ENCODE measurements around the gene MYO5B. TPM values are rescaled to one million over a fixed set of nuclear protein-coding genes. Genes with fewer than 3 reads are reported as not detected.

Gene MYO5B
- total RNA-seq, 1 experiment from 2014 or later: 25.9 TPM

DNA sequence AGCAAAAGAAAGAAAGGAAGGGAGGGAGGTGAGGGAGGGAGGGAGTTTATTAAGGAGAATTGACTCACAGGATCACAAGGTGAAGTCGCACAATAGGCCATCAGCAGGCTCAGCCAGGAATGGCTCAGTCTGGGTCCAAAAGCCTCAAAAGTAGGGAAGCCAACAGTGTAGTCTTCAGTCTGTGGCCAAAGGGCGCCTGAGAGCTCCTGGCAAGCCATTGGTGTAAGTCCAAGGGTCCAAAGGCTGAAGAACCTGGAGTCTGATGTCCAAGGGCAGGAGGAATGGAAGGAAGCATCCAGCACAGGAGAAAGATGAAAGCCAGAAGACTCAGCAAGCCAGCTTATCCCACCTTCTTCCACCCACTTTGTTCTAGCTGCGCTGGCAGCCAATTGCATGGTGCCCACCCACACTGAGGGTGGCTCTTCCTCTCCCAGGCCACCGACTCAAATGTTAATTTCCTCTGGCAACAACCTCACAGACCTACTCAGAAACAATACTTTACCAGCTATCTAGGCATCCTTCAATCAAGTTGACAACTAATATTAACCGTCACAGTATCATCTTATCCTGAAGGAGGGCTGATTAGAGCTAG lies 375.8 kb downstream of the MYO5B start:
- TF ChIP-seq, protein P1, sequence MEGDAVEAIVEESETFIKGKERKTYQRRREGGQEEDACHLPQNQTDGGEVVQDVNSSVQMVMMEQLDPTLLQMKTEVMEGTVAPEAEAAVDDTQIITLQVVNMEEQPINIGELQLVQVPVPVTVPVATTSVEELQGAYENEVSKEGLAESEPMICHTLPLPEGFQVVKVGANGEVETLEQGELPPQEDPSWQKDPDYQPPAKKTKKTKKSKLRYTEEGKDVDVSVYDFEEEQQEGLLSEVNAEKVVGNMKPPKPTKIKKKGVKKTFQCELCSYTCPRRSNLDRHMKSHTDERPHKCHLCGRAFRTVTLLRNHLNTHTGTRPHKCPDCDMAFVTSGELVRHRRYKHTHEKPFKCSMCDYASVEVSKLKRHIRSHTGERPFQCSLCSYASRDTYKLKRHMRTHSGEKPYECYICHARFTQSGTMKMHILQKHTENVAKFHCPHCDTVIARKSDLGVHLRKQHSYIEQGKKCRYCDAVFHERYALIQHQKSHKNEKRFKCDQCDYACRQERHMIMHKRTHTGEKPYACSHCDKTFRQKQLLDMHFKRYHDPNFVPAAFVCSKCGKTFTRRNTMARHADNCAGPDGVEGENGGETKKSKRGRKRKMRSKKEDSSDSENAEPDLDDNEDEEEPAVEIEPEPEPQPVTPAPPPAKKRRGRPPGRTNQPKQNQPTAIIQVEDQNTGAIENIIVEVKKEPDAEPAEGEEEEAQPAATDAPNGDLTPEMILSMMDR (IDR thresholded peaks at IDR 0.05; ENCODE audit: unreplicated experiment): no peak
- H3K4me1 Mint-ChIP-seq (ENCODE audit: insufficient read depth, unreplicated experiment): peaks cover 9% of the 10 kb centered on the region
- no TSS peak for BruUV-seq (replicated peaks)
- ChIA-PET POLR2A (no interaction called here), CTCF (interaction anchor here (1.0 kb wide), 1 partner anchor 308 kb away, joined by 3 read pairs; no protein-coding TSS in a partner anchor)
- no peaks in the 10 kb centered on the region for H3K9me3 Mint-ChIP-seq (ENCODE audit: unreplicated experiment)
- no peak overlapping the region for H3K27ac Mint-ChIP-seq (ENCODE audit: low read depth, unreplicated experiment)
- DNase-seq (ENCODE audit: unreplicated experiment): no peak
- intact Hi-C loops (cut with micrococcal nuclease): no loop called here
- H3K36me3 Mint-ChIP-seq (ENCODE audit: insufficient read depth, unreplicated experiment): no peaks in the 10 kb centered on the region
- H3K4me3 Mint-ChIP-seq (ENCODE audit: unreplicated experiment): no peak overlapping the region
- H3K27me3 Mint-ChIP-seq (ENCODE audit: insufficient read depth, unreplicated experiment): no peaks in the 10 kb centered on the region

DNA sequence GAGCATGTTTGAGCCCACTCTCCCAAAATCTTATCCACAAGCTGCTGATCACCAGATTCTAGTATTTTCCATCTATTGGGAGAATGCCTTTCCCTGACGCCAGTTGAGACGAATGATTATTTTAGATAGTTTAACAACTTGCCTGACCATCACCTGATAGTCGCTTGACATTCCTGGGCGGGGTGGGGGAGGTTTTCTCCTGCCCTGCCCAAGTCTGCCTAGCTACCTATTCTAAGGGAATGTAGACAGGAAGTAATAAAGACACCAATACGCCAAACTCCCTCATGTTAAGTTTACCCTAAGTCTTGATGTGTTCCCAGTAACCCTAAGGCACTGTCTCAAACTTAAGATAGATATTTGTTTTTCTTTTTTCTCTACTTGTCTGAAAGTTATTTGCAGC lies 377.0 kb downstream of the MYO5B start:
- Mint-ChIP-seq H3K27ac (ENCODE audit: low read depth, unreplicated experiment) (no peak overlapping the region), H3K27me3 (ENCODE audit: insufficient read depth, unreplicated experiment) (no peaks in the 10 kb centered on the region), H3K4me3 (ENCODE audit: unreplicated experiment) (no peak overlapping the region), H3K9me3 (ENCODE audit: unreplicated experiment) (no peaks in the 10 kb centered on the region), H3K36me3 (ENCODE audit: insufficient read depth, unreplicated experiment) (no peaks in the 10 kb centered on the region), H3K4me1 (ENCODE audit: insufficient read depth, unreplicated experiment) (peaks cover 9% of the 10 kb centered on the region)
- CTCF ChIA-PET: interaction anchor here (0.7 to 1.3 kb wide), 2 partner anchors 41 to 1141 kb away, joined by 3 read pairs; no protein-coding TSS in a partner anchor
- DNase-seq (ENCODE audit: unreplicated experiment): no peak
- intact Hi-C loops (cut with micrococcal nuclease): no loop called here
- BruUV-seq (replicated peaks): no TSS peak
- TF ChIP-seq, protein P1 (IDR thresholded peaks at IDR 0.05; ENCODE audit: unreplicated experiment): no peak
- POLR2A ChIA-PET: interaction anchor here (0.6 to 0.9 kb wide), 2 partner anchors 20 to 554 kb away, joined by 3 to 4 read pairs; no protein-coding TSS in a partner anchor

DNA sequence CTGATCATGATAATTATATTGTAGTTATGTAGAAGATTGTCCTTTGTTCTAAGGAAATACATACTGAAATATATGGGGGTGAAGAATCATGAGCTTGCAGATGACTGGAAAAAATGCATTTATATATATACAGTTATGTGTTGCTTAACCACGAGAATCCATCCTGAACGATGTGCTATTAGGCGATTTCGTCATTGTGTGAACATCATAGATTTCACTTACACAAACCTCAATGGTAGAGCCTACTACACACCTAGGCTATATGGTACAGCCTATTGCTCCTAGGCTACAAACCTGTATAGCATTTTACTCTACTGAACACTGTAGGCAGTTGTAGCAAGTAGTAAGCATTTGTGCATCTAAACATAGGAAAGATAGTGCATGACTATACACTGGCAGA lies 379.0 kb downstream of the MYO5B start:
- H3K27me3 Mint-ChIP-seq (ENCODE audit: insufficient read depth, unreplicated experiment): no peaks in the 10 kb centered on the region
- ChIA-PET POLR2A (no interaction called here), CTCF (no interaction called here)
- H3K4me1 Mint-ChIP-seq (ENCODE audit: insufficient read depth, unreplicated experiment): peaks cover 27% of the 10 kb centered on the region
- intact Hi-C loops (cut with micrococcal nuclease): no loop called here
- BruUV-seq (replicated peaks): no TSS peak
- H3K27ac Mint-ChIP-seq (ENCODE audit: low read depth, unreplicated experiment): no peak overlapping the region
- no peak overlapping the region for H3K4me3 Mint-ChIP-seq (ENCODE audit: unreplicated experiment)
- peaks cover 6% of the 10 kb centered on the region for H3K36me3 Mint-ChIP-seq (ENCODE audit: insufficient read depth, unreplicated experiment)
- no peaks in the 10 kb centered on the region for H3K9me3 Mint-ChIP-seq (ENCODE audit: unreplicated experiment)
- DNase-seq (ENCODE audit: unreplicated experiment): no peak
- TF ChIP-seq, protein P1 (IDR thresholded peaks at IDR 0.05; ENCODE audit: unreplicated experiment): no peak

DNA sequence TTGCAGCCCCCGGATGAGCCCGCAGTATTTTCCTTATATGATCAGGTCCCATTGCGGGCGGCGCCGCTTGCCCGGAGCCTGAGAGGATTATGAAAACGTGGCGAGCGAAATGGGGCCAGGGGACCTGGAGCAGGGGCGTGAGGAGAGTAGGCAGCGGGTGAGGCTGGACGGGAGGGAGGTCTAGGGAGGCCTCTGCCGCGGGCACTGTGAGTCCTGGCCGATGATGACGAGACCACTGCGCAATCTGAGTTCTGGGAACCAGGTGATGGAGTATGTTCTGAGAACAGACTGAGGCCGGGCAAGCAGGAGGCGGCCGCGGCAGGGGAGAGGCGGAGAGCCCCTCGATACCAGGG lies 380.8 kb downstream of the MYO5B start:
- TSS peak; percentile 92 for BruUV-seq (replicated peaks)
- TF ChIP-seq, protein P1 (IDR thresholded peaks at IDR 0.05; ENCODE audit: unreplicated experiment): no peak
- intact Hi-C loops (cut with micrococcal nuclease): loop anchor here (1.0 kb wide), 1 partner anchor 25 kb away; no protein-coding TSS in a partner anchor
- Mint-ChIP-seq H3K27me3 (ENCODE audit: insufficient read depth, unreplicated experiment) (no peaks in the 10 kb centered on the region), H3K4me3 (ENCODE audit: unreplicated experiment) (peak overlapping the region; percentile 94), H3K9me3 (ENCODE audit: unreplicated experiment) (peaks cover 8% of the 10 kb centered on the region), H3K4me1 (ENCODE audit: insufficient read depth, unreplicated experiment) (peaks cover 28% of the 10 kb centered on the region), H3K36me3 (ENCODE audit: insufficient read depth, unreplicated experiment) (peaks cover 6% of the 10 kb centered on the region), H3K27ac (ENCODE audit: low read depth, unreplicated experiment) (peak overlapping the region; percentile 97)
- DNase-seq (ENCODE audit: unreplicated experiment): peak; percentile 69
- ChIA-PET POLR2A (interaction anchor here (0.6 to 4.9 kb wide), 8 partner anchors 9 to 404 kb away, joined by 3 to 84 read pairs (median 6); partner anchors contain the start of gene C18orf32), CTCF (interaction anchor here (1.6 kb wide), 1 partner anchor 35 kb away, joined by 3 read pairs; no protein-coding TSS in a partner anchor)
